Activated CD4-positive, alpha-beta T cell treated with anti-CD3 and anti-CD28 coated beads, Interleukin-2, amount 50 U/mL, for 48 hours (primary cell): ENCODE measurements around the gene LCE3B.
"Not testable (repeated sequence)": the region's sequence is repeated elsewhere in the genome, so short reads cannot be mapped to it uniquely, and the experiment has no call there.

ENCODE experiments used
- DNase-seq, 2 experiments: peaks; one replicate each; pipeline ENCODE4 v3.0.0-alpha.2; 2020

The LCE3B gene

GRCh38 chr1:152613511-152613910 is at the start of gene LCE3B:
Gene LCE3B, plus strand, starts transcription at chr1:152613811. Its CDS starts 0 bp downstream, at chr1:152613811.
- no peak for DNase-seq

- no peak for DNase-seq
Observed at GRCh38 chr1:152565115-152565514, 48.5 kb upstream of the LCE3B start.

DNA sequence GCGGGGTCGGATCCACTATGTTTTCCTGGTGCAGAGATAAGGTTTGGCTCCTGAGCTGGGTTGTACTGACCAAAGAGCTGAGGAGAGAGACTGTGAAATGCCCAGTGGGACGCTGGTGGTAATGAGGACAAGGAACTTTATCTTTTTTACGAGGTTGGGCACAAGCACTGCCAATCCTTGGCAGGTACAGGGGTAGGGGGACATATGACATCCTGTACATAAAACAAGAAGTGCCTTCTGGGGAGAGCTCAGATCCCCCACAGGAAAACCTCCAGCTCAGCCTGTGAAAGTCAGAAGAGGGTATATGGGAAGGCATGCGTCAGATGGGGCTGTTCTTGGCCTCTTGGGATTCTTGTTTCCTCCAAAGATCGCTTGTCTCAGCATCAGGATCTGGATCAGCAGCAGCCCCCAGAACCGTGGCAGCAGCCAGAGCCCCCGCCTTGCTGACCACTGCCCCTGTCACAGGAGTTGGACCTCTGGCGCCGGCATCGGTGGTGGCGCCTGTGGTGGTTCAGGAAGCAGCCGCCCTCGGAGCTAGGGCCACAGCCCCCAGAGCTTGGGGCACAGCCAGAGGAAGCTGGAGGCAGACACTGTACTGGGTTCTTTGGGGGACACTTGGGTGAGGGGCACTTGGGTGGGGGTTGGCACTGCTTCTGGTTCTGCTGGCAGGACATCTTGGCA is 47.9 kb upstream of the LCE3B start:
- DNase-seq = no peak

DNA sequence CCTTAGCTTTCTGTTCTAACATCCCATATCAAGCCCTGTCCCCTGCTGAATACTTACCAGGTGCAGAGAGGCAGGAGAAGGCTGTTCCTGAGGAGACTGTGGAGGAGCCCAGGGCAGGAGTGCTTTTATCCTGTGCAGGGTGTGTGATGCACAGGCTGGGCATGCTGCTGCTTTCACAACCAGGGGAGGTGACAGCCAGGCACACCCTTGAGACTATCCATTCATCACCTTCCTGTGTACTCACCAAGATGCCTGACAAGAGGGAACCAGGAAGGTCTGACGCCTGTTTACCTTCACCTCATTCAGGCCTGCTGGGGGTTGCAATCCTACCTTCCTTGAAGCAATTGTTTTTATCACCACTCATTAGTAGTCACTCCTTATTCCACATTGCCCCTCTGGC is 46.9 kb upstream of the LCE3B start, which contains the start of gene LCE3E:
TSS of gene LCE3E (minus strand) at position 100 of the 400 bp plus-strand sequence. CDS start 572 bp downstream, outside the sequence.
- DNase-seq = no peak

GRCh38 chr1:152577168-152577567 is 36.4 kb upstream of the LCE3B start:
- DNase-seq = peak in 1 of 2 experiments; percentile 19

DNA sequence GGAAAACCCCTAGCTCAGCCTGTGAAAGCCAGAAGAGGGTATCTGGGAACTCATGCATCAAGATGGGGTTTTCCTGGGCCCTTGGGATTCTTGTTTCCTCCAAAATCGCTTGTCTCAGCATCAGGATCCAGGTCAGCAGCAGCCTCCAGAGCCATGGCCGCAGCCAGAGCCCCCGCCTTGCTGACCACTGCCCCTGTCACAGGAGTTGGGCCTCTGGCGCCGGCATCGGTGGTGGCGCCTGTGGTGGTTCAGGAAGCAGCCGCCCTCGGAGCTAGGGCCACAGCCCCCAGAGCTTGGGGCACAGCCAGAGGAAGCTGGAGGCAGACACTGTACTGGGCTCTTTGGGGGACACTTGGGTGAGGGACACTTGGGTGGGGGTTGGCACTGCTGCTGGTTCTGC is 34.1 kb upstream of the LCE3B start:
- not testable (repeated sequence) for DNase-seq

- DNase-seq = no peak
Observed at GRCh38 chr1:152580433-152580832, 33.2 kb upstream of the LCE3B start, which contains the start of gene LCE3D. Gene LCE3D, minus strand, starts transcription at chr1:152580516. Its CDS starts 580 bp downstream, at chr1:152579936.

DNA sequence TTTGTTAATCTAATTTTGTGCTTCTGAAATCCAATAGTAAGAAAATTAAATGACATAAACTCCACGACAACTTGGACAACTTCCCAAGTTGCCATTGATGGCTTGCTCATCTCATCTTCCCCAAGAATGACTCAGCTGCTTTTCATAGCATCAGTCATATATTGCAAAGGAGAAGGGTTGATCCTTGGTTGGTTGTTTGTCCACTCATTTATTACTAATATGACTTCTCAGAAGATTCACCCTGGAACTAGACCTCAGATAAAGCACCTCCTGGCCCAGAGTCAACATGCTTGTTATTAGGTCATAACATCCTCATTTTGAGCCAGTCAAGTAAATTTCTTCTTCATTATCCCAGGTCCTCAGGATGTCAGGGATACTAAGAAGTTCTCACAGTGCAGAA is 31.0 kb upstream of the LCE3B start:
- no peak for DNase-seq

DNA sequence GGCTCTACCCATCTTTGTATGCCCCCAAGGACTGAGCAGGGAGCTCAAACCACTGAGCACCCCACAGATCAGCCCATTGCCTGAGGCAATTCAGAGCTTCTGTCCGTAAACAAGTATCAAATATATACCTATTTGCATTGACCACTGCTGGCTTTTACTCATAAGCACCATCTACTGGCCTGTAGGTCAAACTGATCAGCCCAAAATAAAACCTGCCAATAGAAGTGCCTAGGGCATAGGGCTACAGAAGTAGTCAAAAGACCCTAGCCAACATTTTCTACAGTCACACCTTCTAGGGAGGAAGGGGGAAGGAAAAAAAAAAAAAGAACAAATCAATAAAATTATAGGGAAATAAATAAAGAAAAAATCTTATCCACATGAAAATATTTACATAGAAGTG is 28.0 kb upstream of the LCE3B start:
- DNase-seq = no peak

- no peak for DNase-seq
Observed at GRCh38 chr1:152596986-152597385, 16.6 kb upstream of the LCE3B start.

DNA sequence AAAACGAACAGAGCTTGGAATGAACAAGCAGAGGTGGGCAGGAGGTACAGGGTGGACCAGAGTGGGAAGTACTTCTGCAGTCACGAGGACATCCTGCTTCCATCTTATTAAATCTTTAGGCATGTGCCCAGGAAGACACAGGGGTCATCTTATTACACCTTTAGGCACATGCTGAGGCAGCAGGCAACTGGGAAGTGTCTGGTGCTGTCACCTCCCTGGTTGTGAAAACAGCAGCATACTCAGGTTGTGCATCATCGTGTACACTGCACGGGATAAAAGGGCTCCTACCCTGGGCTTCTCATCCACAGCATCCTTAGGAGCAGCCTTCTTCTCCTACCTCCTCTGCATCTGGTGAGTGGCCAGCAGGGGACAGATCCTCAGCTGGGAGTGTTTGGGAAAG is 13.7 kb upstream of the LCE3B start, which contains the start of gene LCE3C:
TSS of gene LCE3C (plus strand) at position 301 of the 400 bp plus-strand sequence. CDS start 498 bp downstream, outside the sequence.
- DNase-seq = no peak

- no peak for DNase-seq
Observed at GRCh38 chr1:152621993-152622392, 8.4 kb downstream of the LCE3B start.

DNA sequence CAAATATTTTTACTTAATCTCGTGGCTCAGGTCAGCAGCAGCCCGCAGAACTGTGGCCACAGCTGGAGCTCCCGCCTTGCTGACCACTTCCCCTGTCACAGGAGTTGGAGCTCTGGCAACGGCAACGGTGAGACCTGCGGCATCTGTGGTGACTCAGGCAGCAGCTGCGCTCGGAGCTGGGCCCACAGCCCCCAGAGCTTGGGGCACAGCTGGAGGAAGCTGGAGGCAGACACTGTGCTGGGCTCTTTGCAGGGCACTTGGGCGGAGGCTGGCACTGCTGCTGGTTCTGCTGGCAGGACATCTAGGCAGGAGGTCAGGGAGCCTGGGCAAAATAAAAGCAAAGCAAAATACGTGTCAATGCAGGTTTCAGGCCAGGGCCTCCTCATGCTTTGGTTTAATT is 9.2 kb downstream of the LCE3B start, which contains the start of gene LCE3A:
TSS of gene LCE3A (minus strand) at position 301 of the 400 bp plus-strand sequence. CDS start at position 301, 0 bp downstream.
- no peak for DNase-seq

- DNase-seq = peak; percentile 33 to 44
Observed at GRCh38 chr1:152623203-152623844, 9.7 kb downstream of the LCE3B start.

- no peak for DNase-seq
Observed at GRCh38 chr1:152626744-152627143, 13.1 kb downstream of the LCE3B start.

DNA sequence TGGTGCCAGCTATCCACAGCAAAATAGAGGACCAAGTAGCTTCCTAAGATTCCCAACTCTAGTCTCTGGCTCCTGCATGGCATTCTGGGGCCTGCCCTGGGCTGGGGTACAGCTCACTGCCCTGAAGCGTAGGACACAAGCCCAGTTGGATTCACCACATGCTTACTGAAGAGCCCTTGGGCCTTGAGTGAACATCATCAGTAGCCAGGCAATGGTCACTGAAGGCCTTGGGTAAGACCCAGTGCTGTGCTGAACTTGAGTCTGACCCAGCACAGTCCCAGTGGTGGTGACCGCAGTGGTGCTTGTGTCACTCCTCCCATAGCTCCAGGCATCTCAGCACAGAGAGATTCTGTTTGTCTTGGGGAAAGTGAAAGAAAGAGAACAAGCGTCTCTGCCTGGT is 17.0 kb downstream of the LCE3B start:
- no peak for DNase-seq

- no peak for DNase-seq
Observed at GRCh38 chr1:152640351-152640750, 26.7 kb downstream of the LCE3B start.

DNA sequence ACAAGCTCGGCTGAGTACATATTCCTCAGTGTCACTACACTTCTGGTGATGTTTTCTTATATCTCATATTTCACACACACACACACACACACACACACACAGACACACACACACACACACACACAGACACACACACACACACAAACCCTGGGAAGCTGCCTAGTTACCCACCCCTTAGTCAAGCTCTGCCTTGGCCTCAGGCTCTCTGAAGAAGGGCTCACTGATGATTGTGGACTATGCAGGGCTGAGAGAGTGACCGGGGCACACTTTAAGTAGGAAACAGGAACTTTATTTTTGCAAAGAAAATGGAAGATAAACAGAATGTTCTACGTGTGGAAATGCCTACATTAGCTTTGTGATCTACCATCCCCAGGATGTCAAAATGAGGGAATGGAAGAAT is 30.3 kb downstream of the LCE3B start:
- no peak for DNase-seq

DNA sequence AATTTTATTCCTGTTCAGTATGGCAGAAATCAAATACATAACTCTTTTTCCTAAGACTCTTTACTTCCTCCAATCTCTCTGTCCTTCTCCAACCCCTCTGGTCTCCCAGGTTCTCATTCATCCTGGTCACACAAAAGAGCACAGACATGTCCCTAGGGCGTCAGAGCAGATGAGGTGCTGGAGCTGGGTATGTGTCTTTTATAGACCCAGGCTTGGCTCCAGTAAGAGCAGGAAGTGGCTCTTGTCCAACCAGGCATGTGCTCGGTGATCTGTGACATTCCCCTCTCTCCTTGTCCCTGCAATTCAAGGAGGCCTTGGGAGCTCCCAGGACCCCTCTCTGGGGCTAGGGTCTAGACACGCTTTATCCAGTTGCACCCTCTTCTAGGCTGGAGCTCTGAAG is 31.5 kb downstream of the LCE3B start:
- DNase-seq = no peak

GRCh38 chr1:152646656-152647055 is 33.0 kb downstream of the LCE3B start:
- DNase-seq = no peak

DNA sequence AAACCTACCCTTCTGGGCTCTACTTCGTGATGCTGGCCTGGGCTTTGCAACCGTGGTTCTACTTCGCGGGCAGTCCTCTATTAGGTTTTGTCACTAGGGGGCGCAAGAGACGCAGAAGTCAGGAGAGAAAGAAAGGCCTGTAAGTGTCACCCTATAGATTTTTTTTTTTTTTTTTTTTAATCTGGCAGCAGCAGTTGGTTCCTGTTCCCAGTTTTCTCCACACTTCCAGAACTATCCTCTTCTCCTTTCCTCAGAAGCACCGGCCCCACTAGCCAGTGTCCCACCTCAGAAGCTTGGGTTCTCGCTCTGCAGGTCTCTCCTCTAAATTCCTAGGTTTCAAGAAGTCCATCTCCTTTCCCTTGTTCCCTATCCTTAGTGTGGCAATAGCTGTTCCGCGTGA is 40.5 kb downstream of the LCE3B start:
- peak; percentile 59 to 68 for DNase-seq

- DNase-seq = no peak
Observed at GRCh38 chr1:152656459-152656858, 42.8 kb downstream of the LCE3B start.

DNA sequence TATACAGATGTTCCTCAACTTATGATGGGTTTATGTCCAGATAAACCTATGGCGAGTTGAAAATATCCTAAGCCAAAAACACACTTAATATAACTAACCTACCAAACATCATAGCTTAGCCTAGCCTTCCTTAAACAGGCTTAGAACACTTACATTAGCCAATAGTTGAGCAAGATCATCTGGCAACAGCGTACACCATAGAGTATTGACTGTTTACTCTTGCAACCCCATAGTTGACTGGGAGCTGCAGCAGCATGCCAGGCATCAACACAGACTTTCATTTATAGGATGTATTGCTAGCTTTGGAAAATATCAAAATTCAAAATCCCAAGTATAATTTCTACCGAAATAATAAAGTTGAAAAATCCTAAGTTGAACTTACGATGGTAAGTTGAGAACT is 44.1 kb downstream of the LCE3B start:
- no peak for DNase-seq

- DNase-seq = no peak
Observed at GRCh38 chr1:152658649-152659048, 45.0 kb downstream of the LCE3B start.
